ENCODE measurements around the gene YPEL1. TPM values are rescaled to one million over a fixed set of nuclear protein-coding genes. Genes with fewer than 3 reads are reported as not detected.

YPEL1 gene
- total and polyA plus RNA-seq, 2 of the 13 experiments (the other 11 are each of a cell fraction or from before 2014, with no cell fraction given): 0.33 to 2.5 TPM

- WGBS (ENCODE audit: low lambda C conversion rate): 52% methylated on average over 25 of the region's 32 CpGs
- Histone ChIP-seq H3K27ac (ENCODE audit: extremely low read length, insufficient read depth, low read length) (no peak overlapping the region), H3K36me3 (replicated peaks in 1 of 2; ENCODE audit: control insufficient read depth in 1 of 2, insufficient read depth in 2 of 2, low read length in 2 of 2) (no peaks in the 10 kb centered on the region), H2AFZ (ENCODE audit: low read length) (no peak overlapping the region), H3K9ac (ENCODE audit: insufficient read depth, low read depth, low read length) (no peak overlapping the region), H3K27me3 (ENCODE audit: control insufficient read depth in 1 of 2, insufficient read depth in 2 of 2, low read length in 2 of 2) (peaks cover 2 to 17% of the 10 kb centered on the region in 2 experiments; a peak in 3 of 5 replicates), H4K20me1 (ENCODE audit: insufficient read depth, low read length) (no peaks in the 10 kb centered on the region), H3K79me2 (ENCODE audit: insufficient read depth, low read length) (no peaks in the 10 kb centered on the region), H3K4me1 (ENCODE audit: insufficient read depth, low read length) (peaks cover 32% of the 10 kb centered on the region), H3K9me3 (ENCODE audit: low read length) (no peaks in the 10 kb centered on the region), H3K4me3 (replicated peaks in 1 of 3; ENCODE audit: insufficient read depth in 1 of 3, low read depth in 2 of 3, low read length in 3 of 3) (no peak overlapping the region), H3K4me2 (ENCODE audit: low read depth, low read length) (0 out of 2 replicates have a peak overlapping the region, but pooled peaks have one; percentile 14)
- DNase-seq (ENCODE audit: low spot score) (no peak), FAIRE-seq (no peak), ATAC-seq (peak; percentile 39)
- POLR2A ChIA-PET: no interaction called here
- CTCF ChIA-PET (ENCODE audit: low intra/inter-chr PET ratio, low total read pairs): interaction anchor here (2.1 to 2.9 kb wide), 2 partner anchors 12 to 224 kb away, joined by 15 read pairs; no protein-coding TSS in a partner anchor
- TF ChIP-seq HIVEP1 (CRISPR knock-in tag; IDR thresholded peaks at IDR 0.05): 0 out of 2 replicates have a peak, but pooled peaks have one; percentile 22
- TF ChIP-seq ZNF550 (CRISPR knock-in tag; IDR thresholded peaks at IDR 0.05; ENCODE audit: borderline replicate concordance): no peak
- peak; percentile 24; the same call in 1 of the 2 replicates for TF ChIP-seq RXRA (CRISPR knock-in tag; IDR thresholded peaks at IDR 0.05)
- TF ChIP-seq HNRNPL (IDR thresholded peaks at IDR 0.05; ENCODE audit: low read depth, low read length): 0 out of 2 replicates have a peak, but pooled peaks have one; percentile 30
- TF ChIP-seq ZNF441 (CRISPR knock-in tag; IDR thresholded peaks at IDR 0.05; ENCODE audit: borderline replicate concordance): no peak
- TF ChIP-seq ZNF687 (CRISPR knock-in tag; IDR thresholded peaks at IDR 0.05): 0 out of 2 replicates have a peak, but pooled peaks have one; percentile 15
- TF ChIP-seq POLR2A (IDR thresholded peaks at IDR 0.05; ENCODE audit: insufficient read depth in 1 of 2, low read depth in 2 of 2, low read length in 2 of 2): no peak
- intact Hi-C loops (cut with micrococcal nuclease; ENCODE audit: unreplicated experiment) (no loop called here), in situ Hi-C loops (cut with HindIII; ENCODE audit: extremely low pct_ligation_motif_present, low pct_unique_long_range_greater_than_20kb) (loop anchor here (5.0 to 10.0 kb wide), 2 partner anchors 49 to 233 kb away; partner anchors contain the start of gene PPIL2)
- BruUV-seq (replicated peaks): no TSS peak
Observed at GRCh38 chr22:21714059-21714770, 21.4 kb downstream of the YPEL1 start.

All from HepG2 (cell line).